ENCODE data around the gene DGKB.

DNA sequence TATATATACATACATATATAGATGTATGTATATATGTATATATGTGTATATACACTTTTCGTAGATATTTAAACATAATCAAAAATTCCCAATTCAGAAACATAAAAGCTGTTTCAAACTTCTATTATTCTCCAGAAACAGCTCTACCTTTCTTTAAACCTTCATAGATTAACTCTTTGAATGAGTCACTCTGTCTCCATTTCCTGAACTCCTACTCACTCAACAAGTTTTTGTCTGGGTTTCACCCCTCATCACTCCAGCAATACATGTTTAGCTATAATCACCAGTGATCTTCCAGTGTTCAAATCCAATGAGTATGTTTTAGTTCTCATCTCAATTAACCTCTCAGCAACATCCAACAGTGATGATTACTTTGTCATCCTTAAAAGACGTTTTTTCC lies 9.6 kb downstream of the DGKB start:
- no peak for TF ChIP-seq POLR2A (IDR thresholded peaks at IDR 0.05)
- TF ChIP-seq, protein P1, sequence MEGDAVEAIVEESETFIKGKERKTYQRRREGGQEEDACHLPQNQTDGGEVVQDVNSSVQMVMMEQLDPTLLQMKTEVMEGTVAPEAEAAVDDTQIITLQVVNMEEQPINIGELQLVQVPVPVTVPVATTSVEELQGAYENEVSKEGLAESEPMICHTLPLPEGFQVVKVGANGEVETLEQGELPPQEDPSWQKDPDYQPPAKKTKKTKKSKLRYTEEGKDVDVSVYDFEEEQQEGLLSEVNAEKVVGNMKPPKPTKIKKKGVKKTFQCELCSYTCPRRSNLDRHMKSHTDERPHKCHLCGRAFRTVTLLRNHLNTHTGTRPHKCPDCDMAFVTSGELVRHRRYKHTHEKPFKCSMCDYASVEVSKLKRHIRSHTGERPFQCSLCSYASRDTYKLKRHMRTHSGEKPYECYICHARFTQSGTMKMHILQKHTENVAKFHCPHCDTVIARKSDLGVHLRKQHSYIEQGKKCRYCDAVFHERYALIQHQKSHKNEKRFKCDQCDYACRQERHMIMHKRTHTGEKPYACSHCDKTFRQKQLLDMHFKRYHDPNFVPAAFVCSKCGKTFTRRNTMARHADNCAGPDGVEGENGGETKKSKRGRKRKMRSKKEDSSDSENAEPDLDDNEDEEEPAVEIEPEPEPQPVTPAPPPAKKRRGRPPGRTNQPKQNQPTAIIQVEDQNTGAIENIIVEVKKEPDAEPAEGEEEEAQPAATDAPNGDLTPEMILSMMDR (IDR thresholded peaks at IDR 0.05): no peak
